CD4-positive, alpha-beta T cell treated with Interleukin-1 beta for 1 hour (primary cell): ENCODE results near the gene SCTR.

Experiments used
- DNase-seq, 2 donors: peaks; one replicate each; pipeline ENCODE4 v3.0.0-alpha.2; 2020 to 2022

SCTR gene

DNA sequence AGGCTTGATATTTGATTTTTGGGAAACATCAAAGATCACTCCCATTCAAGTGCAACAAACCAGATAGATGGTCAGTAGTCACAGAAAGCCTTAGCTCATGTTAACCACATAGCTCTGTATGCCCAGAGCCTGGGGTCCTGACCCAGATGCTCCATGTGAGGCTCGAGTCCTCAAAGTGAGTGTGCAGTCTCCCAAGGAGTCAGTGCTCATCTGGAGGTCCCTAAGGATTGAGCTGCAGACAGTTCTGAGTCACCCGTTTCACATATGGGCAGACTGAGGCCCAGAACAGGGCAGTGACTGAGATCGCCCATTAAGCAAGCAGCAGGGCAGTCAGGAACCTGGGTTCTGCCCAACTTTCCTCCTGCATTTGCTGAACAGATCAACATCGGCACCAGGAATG lies 83.4 kb downstream of the SCTR start:
- no peak for DNase-seq

DNA sequence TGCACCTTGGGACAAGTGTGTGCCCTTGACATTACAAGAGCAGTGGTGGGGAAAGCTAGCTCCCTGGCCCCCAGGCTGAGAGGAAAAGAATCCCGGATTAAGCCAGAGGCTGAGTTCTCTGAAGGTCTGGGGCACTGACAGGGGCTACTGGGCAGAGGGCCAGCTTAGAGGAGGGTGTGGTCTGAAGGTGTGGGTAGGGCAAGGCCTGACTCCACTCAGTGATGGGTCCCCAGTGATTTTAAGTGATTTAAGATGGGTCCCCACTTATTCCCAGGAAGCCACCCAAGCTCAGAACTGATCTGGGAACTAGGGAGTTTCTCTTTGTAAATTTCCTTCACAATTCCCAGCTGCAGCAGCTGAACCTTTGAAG lies 83.8 kb downstream of the SCTR start:
- DNase-seq = no peak

DNA sequence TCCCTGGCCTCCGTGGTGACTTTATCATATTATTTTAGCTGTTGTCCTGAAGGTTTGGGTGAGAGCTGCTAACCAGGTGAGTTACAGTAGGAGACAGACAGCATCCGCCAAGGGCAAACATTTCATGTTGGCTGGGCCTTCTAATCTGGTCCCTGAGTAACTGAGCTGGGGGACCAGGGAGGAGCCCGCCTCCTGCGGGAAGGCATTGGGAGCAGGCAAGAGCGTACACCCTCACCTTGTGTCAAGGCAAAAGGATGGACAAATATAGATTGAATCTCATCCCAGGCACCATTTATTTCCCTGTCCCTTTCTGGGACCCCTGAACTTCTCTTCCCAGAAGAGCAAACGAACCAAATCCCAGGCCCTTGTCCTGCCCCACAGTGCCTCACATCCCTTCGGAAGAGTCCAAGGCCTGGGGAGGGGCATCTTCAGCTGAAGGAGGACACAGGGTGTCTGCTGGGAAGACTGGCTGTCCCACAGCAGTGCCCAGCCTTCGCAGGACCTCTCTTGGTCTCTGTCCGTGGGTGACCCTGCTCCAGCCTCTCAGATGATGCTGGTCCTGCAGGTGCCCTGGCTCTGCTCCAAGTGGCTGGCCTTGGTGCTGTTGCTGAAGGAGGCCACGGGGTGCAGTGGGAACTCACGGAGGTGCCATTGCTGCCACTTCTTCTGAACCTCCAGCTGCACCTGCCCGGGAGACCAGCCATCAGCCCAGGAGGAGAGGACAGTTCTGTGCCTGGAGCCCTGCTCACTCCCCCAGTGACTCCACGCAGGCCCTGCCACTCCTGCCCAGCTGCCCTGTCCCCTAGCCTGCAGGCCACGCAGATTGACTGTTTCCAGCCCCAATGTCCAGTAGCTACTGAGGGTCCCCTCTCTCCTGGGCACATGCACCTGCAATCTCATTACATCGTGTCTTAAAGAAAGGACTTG lies 84.4 kb downstream of the SCTR start:
- DNase-seq = no peak

DNA sequence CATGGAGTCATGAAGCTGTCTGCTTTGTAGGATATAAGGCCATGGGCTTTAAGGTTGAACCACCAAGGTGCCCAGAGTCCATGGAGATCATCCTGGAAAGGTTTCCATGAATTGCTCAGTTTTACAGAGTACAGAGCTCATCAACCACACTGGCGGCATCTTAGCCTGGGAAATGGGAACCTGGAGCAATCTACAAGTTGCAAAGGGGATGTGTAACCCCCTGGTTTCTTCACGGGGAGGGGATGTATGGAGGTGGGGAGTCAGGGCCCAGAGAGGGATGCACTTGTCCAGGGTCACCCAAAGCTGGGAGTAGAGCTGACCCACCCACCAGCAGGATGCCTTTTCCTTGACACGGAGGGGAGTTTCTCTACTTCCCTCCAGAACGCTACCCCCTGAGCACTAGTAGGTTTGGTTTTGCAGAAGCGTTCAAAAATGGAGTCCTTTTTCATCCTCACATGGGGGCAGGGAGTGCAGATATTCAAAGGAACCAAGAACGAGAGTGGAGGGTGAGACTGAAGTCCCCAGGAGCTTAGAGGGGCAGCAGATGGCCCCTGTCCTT lies 85.5 kb downstream of the SCTR start:
- no peak for DNase-seq

DNA sequence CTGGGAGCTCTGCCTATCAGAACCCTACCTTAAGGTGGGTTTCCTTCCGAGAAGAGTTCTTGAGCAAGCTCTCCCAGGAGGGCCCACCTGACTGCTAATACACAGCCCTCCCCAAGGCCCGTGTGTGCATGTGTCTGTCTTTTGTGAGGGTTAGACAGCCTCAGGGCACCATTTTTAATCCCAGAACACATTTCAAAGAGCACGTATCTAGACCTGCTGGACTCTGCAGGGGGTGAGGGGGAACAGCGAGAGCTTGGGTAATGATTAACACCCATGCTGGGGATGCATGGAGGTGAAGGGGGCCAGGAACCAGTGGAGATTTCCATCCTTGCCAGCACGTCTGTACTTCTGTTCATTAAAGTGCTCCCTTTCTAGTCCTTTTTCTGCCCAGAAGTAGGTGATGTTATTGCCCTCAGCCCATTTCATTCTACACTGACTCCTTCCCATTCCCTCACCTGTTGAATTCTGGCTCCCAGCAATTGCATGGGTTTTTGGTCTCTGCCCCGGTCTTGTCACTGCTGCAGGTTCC lies 86.1 kb downstream of the SCTR start:
- no peak for DNase-seq

DNA sequence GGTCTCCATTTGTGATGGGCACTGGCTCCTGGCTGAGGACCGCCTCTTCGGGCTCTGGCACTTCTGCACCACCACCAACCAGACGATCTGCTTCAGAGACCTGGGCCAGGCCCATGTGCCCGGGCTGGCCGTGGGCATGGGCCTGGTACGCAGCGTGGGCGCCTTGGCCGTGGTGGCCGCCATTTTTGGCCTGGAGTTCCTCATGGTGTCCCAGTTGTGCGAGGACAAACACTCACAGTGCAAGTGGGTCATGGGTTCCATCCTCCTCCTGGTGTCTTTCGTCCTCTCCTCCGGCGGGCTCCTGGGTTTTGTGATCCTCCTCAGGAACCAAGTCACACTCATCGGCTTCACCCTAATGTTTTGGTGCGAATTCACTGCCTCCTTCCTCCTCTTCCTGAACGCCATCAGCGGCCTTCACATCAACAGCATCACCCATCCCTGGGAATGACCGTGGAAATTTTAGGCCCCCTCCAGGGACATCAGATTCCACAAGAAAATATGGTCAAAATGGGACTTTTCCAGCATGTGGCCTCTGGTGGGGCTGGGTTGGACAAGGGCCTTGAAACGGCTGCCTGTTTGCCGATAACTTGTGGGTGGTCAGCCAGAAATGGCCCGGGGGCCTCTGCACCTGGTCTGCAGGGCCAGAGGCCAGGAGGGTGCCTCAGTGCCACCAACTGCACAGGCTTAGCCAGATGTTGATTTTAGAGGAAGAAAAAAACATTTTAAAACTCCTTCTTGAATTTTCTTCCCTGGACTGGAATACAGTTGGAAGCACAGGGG lies 87.1 kb downstream of the SCTR start:
- no peak for DNase-seq

DNA sequence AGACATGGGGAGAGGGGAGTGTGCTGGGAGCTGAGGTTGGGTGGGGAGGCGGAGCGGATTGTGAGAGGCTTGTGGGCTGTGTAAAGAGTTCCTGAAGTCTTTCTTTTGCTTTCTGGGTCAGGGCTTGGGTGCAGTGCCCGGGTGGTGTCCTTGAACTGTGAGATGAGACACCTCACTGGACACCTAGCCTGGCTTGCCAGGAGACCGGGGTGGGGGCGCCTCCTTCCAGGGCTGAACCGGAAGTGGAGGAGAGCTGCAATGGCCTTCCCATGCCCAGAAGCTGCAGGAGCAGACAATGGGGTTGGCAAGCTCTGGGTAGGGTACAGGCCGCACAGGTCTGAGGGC lies 88.4 kb downstream of the SCTR start:
- DNase-seq = no peak

DNA sequence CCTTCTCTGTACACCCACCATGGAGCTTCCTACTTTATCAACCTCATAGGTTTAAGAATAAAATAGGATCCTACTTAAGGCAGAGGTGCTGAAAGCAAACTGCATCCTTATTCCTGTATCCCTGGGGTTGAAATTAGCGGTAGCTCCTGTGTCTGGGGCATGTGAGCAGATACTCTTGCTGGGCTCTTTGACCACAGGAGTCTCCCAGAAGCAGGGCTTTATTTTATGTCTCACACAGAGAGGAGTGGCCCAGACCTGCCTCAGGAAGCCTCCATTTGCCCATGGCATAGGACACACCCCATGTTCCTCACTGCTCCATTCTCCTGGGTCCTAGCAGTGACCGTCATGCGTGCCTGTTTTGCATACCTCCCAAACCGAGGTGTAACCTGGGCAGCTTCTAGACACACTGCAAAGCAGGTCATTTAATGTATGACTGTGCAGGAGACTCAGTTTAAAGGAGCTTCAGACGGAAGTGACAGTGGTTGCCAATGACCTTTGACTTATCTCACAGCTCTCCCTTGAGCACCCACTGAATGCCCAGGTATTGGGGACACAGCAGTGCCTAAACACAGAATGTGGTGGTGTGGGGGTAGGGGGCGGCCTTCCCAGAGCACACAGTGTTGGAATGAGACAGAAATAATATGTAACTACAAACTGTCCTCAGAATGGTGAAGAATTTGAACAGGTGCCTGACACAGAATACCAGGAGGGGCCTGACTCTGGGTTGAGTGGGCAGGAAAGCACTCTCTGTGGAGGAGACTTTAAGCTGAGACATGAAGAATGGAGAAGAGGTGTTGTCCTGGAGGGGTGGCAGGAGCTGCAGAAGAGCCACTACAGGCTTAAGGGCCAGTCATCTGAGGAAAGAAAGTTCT lies 89.0 kb downstream of the SCTR start:
- DNase-seq = no peak

DNA sequence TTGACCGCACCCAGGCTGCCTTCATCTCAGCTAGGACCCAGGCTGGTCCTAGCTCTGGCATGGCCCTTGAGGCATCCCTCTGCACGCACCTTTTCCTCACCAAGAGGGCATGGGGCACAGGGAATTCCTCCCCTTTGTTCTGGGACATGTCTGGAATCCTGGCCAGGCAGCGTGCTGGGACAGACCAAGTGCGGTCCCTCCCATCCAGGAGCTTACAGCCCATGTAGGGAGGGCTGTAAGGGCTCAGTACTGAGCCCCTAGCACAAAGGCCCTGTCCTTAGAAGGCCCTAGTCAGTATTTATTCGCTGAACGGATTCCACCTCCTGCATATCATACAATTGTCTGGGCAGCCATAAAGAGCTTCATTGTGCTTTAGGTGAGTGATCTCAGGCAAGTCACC lies 89.6 kb downstream of the SCTR start:
- DNase-seq = no peak

DNA sequence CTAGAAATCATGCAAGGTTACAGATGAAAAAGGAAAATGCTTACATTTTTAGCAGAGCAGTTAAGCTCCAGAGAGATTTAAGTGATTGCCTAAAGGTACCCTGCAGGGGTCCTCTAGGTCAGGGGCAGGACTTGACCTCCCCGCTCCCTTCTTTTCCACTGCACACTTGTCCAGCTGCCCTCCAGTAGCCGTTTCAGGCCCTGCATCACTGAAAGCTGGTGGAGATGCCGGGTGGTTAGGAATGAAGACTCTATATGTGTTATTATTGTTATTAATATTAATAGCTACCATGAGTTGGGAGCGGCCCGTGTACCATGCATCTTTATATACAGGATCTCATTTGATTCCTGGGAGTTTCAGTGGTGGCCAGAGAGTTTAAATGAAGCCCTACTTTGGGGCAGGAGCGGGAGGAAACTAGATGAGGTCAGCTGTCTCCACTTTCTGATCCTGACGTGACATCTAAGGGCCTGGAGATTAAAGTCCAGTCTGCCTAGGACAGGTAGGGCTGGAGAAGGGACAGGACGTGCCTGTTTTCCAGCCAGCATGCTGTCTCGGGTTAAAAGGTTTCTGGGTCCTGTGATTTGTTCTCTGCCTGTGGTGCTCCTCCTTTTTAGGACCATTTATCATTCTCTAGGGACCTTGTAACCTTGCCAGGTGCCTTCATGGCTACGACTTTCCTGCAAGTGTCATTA lies 90.5 kb downstream of the SCTR start:
- no peak for DNase-seq

DNA sequence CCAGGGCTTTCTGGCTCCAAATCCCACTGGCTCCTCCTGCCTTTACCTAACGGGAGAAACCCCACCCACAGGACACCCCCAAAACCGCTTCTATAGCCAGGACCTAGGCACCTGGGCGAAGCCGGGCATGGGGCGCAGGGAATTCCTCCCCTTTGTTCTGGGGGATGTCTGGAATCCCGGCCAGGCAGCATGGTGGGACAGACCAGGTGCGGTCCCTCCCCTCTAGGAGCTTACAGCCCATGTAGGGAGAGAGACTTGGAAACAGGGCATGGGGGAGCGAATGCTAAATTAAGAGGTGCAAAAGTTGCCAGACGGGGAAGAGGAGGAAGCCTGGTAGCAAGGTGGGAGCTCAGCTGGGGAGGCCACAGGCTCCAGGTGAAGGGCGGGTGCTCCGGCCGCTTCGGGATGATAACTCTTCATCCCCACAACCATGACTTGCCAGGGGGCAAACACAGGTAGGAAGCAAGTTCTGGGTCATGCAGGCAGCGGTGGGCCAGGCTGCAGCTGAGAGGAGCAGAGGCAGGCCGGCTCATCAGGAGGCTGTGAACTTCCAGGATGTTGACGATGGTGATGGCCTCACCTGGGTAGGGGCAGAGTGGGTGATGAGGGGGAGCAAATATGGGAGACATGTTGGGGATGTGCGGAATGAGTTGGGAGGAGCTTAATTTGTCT lies 91.3 kb downstream of the SCTR start:
- DNase-seq = no peak

DNA sequence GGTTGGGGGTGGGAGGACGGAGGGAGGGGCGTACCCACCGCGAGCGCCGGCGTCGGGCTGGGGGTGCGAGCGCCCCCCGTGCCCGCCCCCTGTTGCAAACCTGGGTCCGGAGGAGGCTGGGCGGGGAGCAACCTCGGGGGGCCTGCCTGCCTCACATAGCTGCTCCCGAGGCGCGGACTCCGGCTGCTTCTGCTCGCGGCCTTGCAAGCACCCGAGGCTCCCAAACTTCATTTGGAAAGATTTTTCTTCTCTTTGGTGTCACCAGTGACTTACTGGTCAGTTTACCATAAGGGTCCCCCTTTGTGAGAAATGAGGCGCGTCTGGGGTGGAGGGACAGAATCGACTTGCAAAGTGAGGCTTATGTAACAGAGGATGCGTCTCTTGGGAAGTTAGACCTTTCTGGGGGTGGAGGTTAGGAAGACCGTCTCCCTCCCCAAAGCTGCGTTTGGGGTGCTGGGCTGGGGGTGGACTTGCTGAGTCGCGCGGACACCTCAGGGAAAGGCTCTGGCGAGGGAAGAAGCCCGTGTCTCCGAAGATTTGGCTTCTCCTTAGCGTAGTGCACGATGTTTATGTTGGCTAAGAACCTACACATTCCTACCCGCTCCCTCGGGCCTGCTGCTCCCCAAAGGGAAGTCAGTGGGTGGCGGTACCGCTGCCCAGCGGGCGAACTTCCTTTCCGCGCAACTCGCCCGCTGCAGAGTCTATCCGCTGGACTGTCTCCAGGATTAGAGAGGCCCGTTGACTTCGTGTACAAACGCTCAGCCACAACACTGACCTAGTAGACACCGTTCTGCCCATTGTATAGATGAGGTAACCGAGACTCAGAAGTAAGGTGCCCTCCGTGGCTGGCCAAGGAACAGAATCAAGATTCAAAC lies 92.1 kb downstream of the SCTR start:
- DNase-seq = no peak

DNA sequence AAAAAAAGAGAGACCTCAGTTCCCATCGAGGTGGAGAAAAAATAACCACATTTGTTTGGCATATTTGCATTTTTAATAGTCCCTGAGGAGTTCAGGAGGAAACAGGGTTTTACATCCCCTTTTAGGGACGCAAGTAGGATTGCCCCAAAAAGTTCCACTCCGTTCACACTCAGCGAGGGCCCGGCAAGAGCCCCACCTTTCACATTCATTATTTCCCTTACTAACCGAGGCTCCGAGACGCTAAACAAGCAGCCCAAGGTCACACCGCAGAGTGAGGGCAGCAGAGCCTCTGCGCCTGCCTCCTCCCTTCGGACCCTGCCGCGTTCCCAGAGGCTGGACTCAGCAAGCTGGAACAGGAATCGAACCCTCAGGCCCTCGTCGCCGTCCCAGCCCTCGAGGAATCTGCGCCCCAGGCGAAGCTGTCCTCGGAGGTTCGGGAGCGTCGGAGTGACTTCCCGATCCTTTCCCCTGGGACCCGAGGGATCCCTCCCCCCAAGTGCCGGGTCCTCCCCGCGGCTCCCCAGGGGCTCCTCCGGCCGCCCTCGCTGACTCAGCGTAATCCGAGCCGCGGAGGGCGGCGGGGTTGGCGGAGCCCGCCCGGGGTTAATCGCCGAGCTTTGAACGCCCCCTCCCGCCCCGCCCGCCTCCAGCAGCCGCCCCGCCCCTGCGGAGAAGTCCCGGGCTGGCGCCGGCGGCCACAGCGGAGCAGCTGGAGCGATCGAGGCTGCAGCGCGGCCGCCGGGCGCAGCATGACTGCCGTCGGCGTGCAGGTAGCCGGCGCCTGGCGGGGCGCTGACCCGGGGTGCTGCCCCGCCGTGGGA lies 92.9 kb downstream of the SCTR start, which contains the start of gene TMEM37:
Gene TMEM37, plus strand, starts transcription at position 700 of the 821 bp plus-strand sequence. Its CDS starts 50 bp downstream, at position 750.
- DNase-seq = no peak

DNA sequence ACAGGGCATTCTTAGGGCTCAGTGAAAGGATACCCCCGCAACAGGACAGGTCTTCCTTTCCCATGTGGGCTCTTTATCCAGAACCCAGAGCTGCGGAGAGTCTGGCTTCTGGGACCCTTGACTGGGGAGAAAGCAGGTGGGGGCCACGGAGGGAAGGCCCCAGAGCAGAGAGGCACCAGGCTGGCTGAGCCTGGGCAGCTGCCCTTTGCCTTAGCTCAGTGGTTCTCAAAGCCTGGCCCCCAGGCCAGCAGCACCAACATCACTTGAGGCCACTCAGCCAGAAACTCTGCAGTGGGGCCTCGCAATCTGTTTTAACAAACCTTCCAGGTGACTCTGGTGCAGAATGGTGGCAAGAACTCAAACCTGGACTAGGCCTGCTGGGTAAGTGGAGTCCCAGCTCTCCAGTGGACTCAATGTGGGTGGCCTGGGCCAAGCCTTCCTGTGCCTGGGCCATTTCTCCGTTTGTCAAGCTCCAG lies 94.2 kb downstream of the SCTR start:
- DNase-seq = no peak

DNA sequence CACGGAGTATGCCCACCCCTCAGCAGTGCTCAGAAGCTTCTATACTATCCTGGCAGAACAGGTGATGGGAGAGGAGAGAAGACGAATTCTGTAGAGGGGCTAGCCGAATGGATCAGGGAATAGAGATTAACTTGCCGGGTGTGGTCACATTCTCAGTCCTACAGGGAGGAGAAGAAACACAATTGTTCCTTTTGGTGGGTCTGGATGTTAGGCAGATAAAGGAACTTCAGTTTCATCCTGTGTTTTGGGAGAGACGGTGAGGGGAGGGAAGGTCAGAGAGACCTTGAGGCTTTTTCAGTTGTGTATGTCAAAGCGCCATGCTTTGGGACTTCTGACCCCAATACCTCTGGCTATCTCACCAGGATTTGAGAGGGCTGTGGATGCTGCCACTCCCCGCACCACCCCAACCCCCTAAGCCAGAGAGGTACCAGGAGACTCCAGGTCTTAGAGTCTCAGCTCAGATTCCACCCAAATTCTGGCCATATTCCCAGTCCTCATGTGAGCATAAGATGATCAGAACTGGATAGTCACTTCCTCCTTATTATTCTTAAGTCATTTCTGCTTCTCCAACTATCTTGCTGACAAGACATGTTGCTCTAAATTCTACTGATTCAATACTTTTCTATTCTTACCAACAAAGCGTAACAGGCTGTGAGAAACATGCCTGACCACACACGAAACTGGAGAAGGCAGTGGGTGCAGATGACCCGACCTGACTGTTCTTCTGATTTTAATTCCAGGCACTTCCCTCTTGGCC lies 94.9 kb downstream of the SCTR start:
- DNase-seq = no peak

DNA sequence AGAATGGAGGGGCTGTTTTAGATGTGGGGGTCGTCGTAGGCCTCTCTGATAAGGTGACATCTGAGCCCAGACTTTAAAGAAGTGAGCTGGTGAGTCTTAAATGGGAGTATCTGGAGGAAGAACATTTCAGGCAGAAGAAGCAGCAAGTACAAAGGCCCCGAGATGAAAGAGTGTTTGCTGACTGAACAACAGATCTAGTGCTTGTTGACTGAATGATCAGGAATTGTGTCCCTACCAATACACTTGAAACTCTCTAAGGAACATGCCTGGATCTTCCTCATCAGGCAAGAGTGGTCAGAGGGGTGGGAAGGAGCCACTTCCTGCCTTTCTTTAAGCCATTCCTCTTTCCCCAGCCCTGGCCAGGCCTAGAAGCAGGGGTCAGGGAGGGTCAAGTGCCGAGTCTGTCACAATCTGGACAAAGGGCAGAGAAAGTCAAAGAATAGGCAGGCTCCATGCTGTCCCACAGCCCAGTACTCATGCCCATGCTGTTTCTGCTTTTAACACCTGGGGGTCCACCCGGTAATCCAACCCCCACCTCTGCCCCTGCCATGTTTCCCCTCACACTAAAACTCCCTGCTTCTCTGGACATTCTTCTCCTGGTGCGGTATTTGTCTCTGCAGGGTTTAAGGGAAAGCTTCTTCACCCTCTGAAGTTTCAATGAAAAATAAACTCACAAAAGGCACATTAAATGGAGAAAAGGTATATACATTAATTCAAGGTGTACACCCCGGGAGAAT lies 95.6 kb downstream of the SCTR start:
- DNase-seq = no peak

DNA sequence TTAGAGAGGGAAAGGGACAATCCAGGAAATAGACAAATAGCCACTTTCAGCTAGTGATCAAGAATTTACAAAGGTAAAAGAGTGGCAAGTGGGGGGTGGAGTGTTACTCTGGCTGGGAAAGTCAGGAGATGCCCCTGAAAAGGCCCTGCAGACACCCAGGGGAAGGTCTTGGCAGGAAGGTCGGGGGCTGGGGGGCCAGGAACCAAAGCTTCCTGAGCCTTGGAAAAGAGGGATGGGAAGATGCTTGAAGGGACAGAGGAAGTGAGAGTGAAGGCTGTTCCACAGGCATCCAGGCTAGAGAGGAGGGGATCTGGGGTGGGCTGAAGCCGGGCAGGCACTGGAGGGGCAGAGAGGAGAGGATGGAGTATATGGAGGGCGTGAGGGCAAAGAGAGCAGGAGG lies 96.5 kb downstream of the SCTR start:
- no peak for DNase-seq
